Jurkat, Clone E6-1 (cell line): ENCODE data around the gene RETN.

ENCODE experiments used
- DNase-seq: peaks from one replicate; pipeline ENCODE4 v3.0.0-alpha.2; 2011; ENCODE audit warnings: low read depth, low spot score
- H3K4me3 ChIP-seq: 2 replicates; pipeline ENCODE4 v1.5.1; 2011; ENCODE audit warnings: mild to moderate bottlenecking, low read length, control low read depth, moderate library complexity

The RETN gene

DNA sequence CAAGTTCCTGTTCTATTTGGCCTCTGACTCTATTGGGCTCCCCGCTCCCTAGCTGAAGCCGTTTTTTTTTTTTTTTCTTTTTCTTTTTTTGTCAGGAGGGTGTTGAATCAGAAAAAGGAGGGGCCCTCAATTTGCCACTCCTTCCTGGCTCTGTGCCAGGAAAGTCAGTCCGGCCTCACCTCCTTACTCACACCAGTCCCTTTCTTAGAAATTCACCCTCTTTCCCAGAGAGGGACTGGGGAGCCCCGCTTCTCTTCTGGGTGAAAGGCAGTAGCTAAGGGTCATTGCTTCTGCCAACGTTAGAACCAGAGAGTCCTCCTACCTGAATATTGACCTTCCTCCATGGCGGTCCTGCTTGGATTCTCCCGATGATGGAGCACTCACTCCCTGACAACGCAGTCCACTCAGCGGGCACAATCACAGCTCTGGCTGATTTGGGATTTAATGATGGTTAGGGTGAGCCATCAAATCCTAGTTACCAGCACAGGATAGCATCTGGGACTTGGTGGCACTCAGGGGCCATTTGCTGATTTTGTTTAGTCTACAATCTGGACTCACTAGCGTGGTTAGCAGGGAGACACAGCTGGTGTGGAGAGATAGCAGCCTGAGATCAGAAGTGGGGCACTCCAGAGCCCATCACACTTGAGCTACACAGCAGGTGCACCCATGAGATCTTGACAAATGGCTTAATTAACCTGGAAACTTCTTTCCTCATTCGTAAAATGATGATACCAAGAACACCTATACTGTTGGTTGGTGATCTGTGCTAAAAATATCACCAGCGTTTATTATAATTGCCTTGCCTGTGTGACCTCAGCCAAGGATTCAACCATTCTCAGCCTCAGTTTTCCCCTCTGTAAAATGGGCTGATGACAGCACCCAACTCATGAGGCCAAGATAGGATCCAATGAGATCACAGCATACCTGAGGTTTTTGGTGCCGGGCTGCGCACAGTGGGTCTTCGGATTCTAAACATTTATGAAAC is 30.9 kb downstream of the RETN start:
- H3K4me3 ChIP-seq: no peak overlapping the region
- DNase-seq: no peak

GRCh38 chr19:7701049-7701653 is 32.3 kb downstream of the RETN start:
- DNase-seq: no peak
- no peak overlapping the region for H3K4me3 ChIP-seq

DNA sequence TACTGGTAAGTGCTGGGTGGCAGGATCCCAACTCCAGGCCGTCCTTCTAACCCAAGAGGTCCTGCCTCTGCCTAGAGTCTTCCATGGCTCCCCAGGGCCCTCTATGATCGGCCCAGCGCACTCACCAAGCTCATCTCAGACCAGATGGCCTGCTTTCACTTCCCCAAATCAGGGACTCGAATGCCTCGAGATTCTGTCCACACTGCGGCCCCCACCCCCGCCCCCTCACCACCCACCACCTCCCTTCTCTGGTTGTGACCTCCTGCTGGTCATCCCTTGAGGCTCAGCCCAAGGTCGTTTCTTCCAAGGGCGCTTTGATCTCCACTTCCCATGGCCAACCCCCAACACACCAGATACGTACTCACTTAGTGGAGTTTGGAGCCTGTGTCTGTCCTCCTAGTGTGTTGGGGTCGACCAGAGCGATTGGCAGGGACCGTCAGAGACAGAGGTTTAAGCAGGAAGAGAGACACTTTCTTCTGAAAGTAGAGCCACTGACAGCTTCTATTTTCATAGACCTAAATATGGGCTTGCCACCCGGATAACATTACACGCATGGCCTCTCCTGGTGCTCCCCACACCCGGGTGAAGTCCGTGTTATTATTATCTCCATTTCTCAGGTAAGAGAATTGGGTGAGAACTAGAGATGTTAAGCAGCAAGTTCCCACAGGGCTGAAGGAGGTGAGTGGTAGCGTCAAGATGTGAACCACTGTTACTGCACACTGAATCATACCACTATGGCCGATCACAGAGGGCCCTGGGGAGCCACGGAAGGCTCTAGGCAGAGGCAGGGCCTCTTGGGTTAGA is 33.0 kb downstream of the RETN start, which contains the start of gene FCER2:
Gene FCER2, minus strand, starts transcription at position 478 of the 804 bp plus-strand sequence. CDS start 2,371 bp downstream, outside the sequence.
- no peak within 1 kb of the TSS for H3K4me3 ChIP-seq
- DNase-seq: no peak

GRCh38 chr19:7703332-7703731 is 34.5 kb downstream of the RETN start:
- no peak for DNase-seq

DNA sequence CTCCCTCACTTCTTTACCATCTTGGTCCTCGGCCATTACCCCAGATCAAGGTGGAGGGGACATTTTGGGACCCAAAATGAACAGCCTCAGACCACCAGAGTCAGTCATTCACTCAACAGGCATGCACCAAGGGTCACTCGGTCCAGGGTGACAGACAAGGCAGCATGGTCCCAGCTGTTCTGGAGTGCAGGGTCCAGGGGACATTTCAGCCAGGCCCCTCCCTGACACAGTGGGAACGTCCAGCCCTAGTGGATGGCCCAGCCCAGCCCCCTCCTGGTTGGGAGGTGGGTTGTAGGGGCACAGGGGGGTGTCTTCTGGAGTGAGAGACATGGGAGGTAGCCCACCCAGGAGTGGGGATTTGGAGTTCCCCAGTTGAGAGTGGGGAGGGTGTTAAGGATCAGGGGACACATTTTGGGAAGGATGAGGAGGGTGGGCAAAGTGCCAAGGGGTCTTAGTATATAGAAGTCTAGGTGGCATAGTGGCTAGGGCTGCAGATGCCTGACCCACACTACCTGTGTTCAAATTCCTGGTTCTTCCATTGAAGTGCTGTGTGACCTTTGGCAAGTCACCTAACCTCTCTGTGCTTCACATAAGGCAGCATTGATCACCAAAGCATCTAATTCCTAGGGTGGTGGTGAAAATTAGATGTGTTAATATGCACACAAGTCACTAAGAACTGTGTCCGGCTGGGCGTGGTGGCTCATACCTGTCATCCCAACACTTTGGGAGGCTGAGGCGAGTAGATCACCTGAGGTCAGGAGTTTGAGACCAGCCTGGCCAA is 35.6 kb downstream of the RETN start:
- no peak overlapping the region for H3K4me3 ChIP-seq
- no peak for DNase-seq

More at GRCh38 chr19:7703332-7703731, 34.5 kb downstream of the RETN start:
- H3K4me3 ChIP-seq: no peak overlapping the region

DNA sequence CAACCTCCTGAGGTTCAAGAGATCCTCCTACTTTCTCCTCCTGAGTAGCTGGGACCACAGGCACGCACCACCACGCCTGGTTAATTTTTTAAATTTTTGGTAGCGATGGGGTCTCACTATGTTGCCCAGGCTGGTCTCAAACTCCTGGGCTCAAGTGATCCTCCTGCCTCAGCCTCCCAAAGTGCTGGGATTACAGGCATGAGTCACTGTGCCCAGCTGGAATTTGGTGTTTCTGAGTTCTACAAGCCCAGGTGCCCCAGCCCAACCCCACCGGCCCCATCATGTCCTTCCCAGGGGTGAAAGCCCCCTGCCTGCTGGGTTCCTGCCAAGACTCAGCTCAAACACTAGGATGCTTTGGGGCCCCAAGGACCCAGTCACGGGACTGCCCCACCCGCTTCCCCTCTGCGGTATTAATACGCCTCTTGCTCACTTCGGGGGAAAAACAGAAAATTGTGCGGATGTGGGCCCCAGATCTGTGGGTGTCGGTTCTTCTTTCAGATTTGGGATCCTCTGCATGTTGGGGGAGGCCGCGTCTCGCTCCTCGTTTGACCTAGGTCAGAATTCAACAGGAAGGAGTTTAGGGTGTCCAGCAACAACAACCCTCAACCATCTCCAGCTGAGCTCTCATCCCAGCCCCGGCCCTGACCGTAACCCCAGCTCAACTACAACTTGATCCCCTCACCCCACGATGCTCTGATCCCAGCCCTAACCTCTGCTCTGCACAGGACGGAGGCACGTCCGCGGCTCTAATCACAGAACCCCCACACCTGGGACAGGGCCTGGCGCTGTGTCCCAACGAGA is 36.7 kb downstream of the RETN start:
- DNase-seq: peak; percentile 36
- no peak overlapping the region for H3K4me3 ChIP-seq

DNA sequence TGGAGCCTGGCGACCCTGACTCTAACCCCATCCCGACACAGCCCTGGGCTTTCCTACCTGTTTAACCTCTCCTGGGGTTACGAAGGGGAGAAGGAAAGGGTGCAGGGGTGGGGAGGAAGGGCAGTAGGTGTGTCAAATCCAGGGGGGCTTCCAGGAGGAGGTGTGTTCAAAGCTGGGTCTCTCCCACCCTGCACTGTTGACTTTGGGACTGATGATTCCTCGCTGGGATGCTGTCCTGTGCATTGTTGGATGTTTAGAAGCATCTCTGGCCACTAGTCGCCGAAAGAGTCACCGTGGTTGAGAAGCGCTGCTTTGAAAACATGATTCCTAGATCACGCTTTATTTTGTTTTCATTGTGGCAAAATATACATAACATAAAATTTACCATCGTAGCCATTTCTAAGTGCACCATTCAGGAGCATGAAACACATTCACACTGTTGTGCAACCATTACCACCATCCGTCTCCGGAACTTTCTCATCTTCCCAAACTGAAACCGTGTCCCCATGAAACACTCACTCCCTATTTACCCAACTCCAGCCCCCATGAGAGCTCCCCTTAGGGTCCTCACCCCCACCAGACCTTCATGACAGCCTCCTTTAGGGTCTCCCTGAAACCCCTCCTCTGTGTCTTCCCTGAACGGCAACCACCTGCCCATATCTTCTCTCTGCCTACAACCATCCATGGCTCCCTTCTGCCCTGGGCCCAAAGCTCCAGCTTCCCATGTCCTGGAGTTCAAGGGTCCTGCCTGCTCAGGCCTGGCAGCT is 37.5 kb downstream of the RETN start:
- H3K4me3 ChIP-seq: no peak overlapping the region
- no peak for DNase-seq

GRCh38 chr19:7706955-7707456 is 38.2 kb downstream of the RETN start:
- H3K4me3 ChIP-seq: no peak overlapping the region
- no peak for DNase-seq

DNA sequence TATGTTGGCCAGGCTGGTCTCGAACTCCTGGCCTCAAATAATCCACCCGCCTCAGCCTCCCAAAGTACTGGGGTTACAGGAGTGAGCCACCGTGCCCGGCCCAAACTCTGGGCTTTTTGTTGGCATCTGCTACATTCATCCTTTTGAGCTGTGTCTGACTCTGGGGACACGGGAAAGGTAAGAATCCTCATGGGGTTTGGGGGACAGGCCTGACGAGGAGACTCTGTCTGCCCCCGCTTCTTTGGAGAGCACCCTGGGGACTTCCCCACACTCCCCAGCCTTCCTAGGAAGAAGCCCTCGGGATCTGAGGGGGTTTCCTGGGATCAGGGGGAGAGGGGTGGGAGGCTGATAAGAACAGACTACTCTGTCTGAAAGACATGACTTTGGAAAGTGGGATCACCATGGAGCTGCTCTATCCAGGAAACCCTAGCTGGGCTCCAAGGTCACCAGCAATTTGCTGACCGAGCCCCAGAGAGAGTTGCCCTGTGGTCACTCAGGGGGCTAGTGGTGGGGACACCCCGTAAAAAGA is 41.1 kb downstream of the RETN start:
- no peak overlapping the region for H3K4me3 ChIP-seq
- DNase-seq: no peak

DNA sequence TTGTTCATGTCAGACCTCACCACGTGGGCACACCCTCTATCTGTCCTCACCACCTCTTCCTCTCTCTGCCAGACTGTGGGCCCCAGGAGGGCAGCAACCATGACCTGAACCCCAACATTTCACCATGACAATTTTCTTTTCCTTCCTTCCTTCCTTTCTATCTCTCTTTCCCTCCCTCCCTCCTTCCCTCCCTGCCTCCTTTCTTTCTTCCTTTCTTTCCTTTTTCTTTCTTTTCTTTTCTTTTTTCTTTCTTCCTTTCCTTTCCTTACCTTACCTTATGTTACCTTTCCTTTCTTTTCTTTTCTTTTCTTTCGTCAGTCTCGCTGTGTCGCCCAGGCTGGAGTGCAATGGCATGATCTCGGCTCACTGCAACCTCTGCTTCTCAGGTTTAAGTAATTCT is 41.8 kb downstream of the RETN start:
- DNase-seq: no peak
- no peak overlapping the region for H3K4me3 ChIP-seq

- no peak overlapping the region for H3K4me3 ChIP-seq
- DNase-seq: no peak
Observed at GRCh38 chr19:7715671-7716070, 46.8 kb downstream of the RETN start.

- H3K4me3 ChIP-seq: no peak overlapping the region
- no peak for DNase-seq
Observed at GRCh38 chr19:7716762-7717161, 47.9 kb downstream of the RETN start.

- no peak for DNase-seq
- H3K4me3 ChIP-seq: no peak overlapping the region
Observed at GRCh38 chr19:7718668-7719067, 49.8 kb downstream of the RETN start.
